GM20000 (cell line): ENCODE results near the gene ADCY2.

Source experiments
- DNase-seq: peaks from one replicate; pipeline ENCODE4 v3.0.0; 2012; ENCODE audit warnings: low spot score
- TF ChIP-seq, protein P1 (sequence below): IDR thresholded peaks from 2 replicates; pipeline ENCODE4 v1.5.1; 2012; ENCODE audit warnings: mild to moderate bottlenecking, control low read depth; ENCODE audit errors: extremely low read depth, missing control alignments

The ADCY2 gene

GRCh38 chr5:7372399-7372798 lies 23.5 kb upstream of the ADCY2 start:
- TF ChIP-seq, protein P1, sequence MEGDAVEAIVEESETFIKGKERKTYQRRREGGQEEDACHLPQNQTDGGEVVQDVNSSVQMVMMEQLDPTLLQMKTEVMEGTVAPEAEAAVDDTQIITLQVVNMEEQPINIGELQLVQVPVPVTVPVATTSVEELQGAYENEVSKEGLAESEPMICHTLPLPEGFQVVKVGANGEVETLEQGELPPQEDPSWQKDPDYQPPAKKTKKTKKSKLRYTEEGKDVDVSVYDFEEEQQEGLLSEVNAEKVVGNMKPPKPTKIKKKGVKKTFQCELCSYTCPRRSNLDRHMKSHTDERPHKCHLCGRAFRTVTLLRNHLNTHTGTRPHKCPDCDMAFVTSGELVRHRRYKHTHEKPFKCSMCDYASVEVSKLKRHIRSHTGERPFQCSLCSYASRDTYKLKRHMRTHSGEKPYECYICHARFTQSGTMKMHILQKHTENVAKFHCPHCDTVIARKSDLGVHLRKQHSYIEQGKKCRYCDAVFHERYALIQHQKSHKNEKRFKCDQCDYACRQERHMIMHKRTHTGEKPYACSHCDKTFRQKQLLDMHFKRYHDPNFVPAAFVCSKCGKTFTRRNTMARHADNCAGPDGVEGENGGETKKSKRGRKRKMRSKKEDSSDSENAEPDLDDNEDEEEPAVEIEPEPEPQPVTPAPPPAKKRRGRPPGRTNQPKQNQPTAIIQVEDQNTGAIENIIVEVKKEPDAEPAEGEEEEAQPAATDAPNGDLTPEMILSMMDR: no peak
- no peak for DNase-seq

DNA sequence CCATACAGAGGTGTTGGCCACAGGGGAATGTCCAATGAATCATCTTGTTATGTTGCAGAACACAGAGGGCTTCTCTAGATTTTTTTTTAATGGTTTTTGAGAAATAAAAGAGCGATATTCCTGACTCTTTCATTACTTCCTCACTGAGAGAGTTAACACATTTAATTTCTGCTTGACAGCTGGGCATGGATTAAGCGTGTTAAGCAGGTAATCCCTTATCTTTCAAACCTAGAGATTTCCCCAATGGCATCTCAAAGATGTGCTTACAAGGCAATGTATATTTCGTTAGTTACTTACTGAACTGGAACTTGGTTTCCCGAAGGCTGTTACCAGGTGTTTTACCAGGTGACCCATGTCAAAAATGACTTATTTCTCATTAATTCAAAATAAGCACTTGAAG lies 21.8 kb upstream of the ADCY2 start:
- DNase-seq: no peak

GRCh38 chr5:7375457-7375856 lies 20.5 kb upstream of the ADCY2 start:
- TF ChIP-seq, protein P1: no peak

More for the DNA sequence above, 21.8 kb upstream of the ADCY2 start:
- TF ChIP-seq, protein P1: no peak

DNA sequence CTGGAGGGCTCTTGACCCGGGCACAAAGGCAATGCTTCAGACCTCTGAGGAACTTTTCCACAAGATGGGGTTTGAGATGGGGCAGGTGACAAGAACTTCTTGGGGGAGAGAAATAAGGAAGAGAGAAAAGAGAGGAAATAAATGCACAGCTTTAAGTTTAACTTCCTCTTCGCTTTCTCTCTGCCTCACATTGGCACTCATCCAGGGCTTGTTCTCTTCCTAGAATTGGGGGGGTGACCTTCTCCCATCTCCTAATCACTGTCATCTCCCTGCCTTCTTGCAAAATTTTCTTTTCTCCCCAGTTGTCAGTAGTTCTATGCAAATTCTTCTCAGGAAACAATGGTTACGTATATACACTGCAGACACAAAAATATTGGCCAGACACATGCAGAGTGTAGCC lies 19.1 kb upstream of the ADCY2 start:
- DNase-seq: no peak
- TF ChIP-seq, protein P1: no peak

More at GRCh38 chr5:7375457-7375856, 20.5 kb upstream of the ADCY2 start:
- no peak for DNase-seq

GRCh38 chr5:7377761-7378160 lies 18.2 kb upstream of the ADCY2 start:
- no peak for DNase-seq
- TF ChIP-seq, protein P1: no peak

DNA sequence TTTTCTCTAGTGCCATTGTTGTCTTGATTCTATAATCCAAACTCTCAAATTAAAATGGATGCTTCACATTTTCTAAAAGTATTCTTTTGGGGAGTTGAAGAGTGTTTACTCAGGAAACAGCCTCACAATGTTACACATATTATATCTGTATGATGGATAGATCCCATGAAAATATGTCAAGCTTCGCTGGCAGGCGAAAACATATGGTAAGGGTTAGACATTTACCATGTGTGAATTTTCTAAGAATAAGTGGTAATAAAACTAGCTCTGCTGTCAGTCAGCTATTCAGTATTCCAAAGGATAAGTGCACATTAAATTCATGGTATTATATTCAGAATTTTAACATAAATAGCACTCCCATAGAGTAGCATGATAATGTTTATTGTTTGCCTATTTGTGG lies 13.3 kb upstream of the ADCY2 start:
- TF ChIP-seq, protein P1: no peak
- DNase-seq: no peak

DNA sequence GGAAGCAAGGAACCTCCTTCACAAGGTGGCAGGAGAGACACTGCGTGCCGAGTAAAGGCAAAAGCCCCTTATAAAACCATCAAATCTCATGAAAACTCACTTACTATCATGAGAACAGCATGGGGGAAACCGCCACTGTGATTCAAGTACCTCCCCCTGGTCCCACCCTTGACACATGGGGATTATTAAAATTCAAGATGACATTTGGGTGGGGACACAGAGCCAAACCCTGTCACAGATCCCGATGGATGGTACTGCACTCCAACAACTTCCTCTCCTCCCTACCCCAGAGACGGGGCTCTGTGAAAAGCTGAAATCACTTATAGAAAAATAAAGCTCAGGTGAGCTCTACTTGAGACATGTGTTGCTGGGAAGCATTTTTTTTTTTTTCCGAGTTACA lies 10.3 kb upstream of the ADCY2 start:
- no peak for DNase-seq
- TF ChIP-seq, protein P1: no peak
